Upper lobe of left lung (tissue), 6 donors: ENCODE measurements around the gene HYAL1. TPM values are rescaled to one million over a fixed set of nuclear protein-coding genes. Genes with fewer than 3 reads are reported as not detected.
A peak's percentile ranks its signal among the peaks of the same experiment; 100 is the strongest.
"Not testable (repeated sequence)": the region's sequence is repeated elsewhere in the genome, so short reads cannot be mapped to it uniquely, and the experiment has no call there.

Experiments used
- ATAC-seq, 2 donors: fragments of 200-7000 bp; cut with Tn5 transposase; one replicate each; pipeline ENCODE4 v1.9.1; 2022; ENCODE audit warnings: mild to moderate bottlenecking in 2 of 2, moderate library complexity in 2 of 2; ENCODE audit not compliant: low FRiP score in 2 of 2
- DNase-seq, 2 donors: peaks; one replicate each; pipeline ENCODE4 v3.0.0-alpha.2; 2019 to 2020
- H3K27ac ChIP-seq, 4 donors: fragments of 200-600 bp; sonication (generic); one replicate each; pipeline ENCODE4 v1.5.1; 2016 to 2019
- H3K27me3 ChIP-seq, 4 donors: fragments of 200-600 bp; sonication (generic); one replicate each; pipeline ENCODE4 v1.5.1; 2017 to 2019
- H3K36me3 ChIP-seq, 4 donors: fragments of 200-600 bp; sonication (generic); one replicate each; pipeline ENCODE4 v1.5.1; 2016 to 2019
- H3K4me1 ChIP-seq, 4 donors: fragments of 200-600 bp; sonication (generic); one replicate each; pipeline ENCODE4 v1.5.1; 2018 to 2019
- H3K4me3 ChIP-seq, 4 donors: fragments of 200-600 bp; sonication (generic); one replicate each; pipeline ENCODE4 v1.5.1; 2017 to 2019; ENCODE audit warnings: mild to moderate bottlenecking in 2 of 4, moderate library complexity in 1 of 4
- H3K9me3 ChIP-seq, 4 donors: fragments of 200-600 bp; sonication (generic); one replicate each; pipeline ENCODE4 v1.5.1; 2018 to 2019
- CTCF ChIP-seq, 6 experiments: fragments of 450-650 bp in 4 of 6; fragments of 200-600 bp in 2 of 6; sonication (generic) in 2 of 6; IDR thresholded peaks; one replicate each; pipeline ENCODE4 v1.5.1; 2016 to 2019; ENCODE audit warnings: antibody characterized with exemption in 6 of 6
- EP300 ChIP-seq, 4 donors: sonication (generic); formaldehyde crosslinking; IDR thresholded peaks; one replicate each; pipeline ENCODE4 v1.5.1; 2017; ENCODE audit warnings: antibody characterized with exemption in 4 of 4, control low read depth in 2 of 4
- POLR2A ChIP-seq, 4 donors: fragments of 450-650 bp; IDR thresholded peaks; one replicate each; pipeline ENCODE4 v1.5.1; 2016 to 2017; ENCODE audit warnings: antibody characterized with exemption in 4 of 4, mild to moderate bottlenecking in 2 of 4
- POLR2AphosphoS5 ChIP-seq, 2 donors: sonication (generic); formaldehyde crosslinking; IDR thresholded peaks; one replicate each; pipeline ENCODE4 v1.5.1; 2017; ENCODE audit warnings: antibody characterized with exemption in 2 of 2
- WGBS, 2 donors: methylation state at CpG; one replicate each; pipeline ENCODE4 v1.1.5; 2017 to 2018; 5-methylcytosine and 5-hydroxymethylcytosine counted together
- total RNA-seq, 6 donors: library from RNA; depleted of rRNA in 4 of 6; stranded (reverse); fragments of >200 nt in 4 of 6; gene quantifications; one replicate each; pipeline versions ENCODE4 v1.1.0 to v1.2.1, GENCODE V29; 2016 to 2021
- donor health status: DM: no; HTN: no; CAD: no; lungs with moderate emphysema.
- donor health status: DM: no; HTN: yes; CAD: no; lungs with severe emphysema.

The HYAL1 gene
- total RNA-seq, 6 donors from 2014 or later, result 22.0 to 99.1 (median 63.0) TPM

GRCh38 chr3:50286322-50287227, 16.8 kb downstream of the HYAL1 start:
- DNase-seq (peak in 1 of 2 donors; percentile 62), ATAC-seq (no peak)
- no peak overlapping the region for H3K4me3 ChIP-seq
- no peaks in the 10 kb centered on the region for H3K27me3 ChIP-seq
- H3K27ac ChIP-seq, result no peak overlapping the region
- peaks cover 7 to 14% (median 10%) of the 10 kb centered on the region in 4 donors for H3K4me1 ChIP-seq
- H3K36me3 ChIP-seq, result peaks cover 18 to 44% (median 39%) of the 10 kb centered on the region in 4 donors
- no peak for TF ChIP-seq POLR2A (IDR thresholded peaks at IDR 0.05)
- TF ChIP-seq CTCF (IDR thresholded peaks at IDR 0.05), result no peak
- TF ChIP-seq EP300 (IDR thresholded peaks at IDR 0.05), result no peak
- TF ChIP-seq POLR2AphosphoS5 (IDR thresholded peaks at IDR 0.05), result no peak
- H3K9me3 ChIP-seq, result no peaks in the 10 kb centered on the region
- 92 to 93% methylated on average over 6 to 28 of the region's 28 CpGs for WGBS, 2 donors

GRCh38 chr3:50284121-50284520, 19.3 kb downstream of the HYAL1 start:
- not testable (repeated sequence) for H3K27ac ChIP-seq, H3K9me3 ChIP-seq, ATAC-seq, DNase-seq, H3K4me3 ChIP-seq, H3K4me1 ChIP-seq, H3K27me3 ChIP-seq
- 89 to 91% methylated on average over 6 of the region's 6 CpGs for WGBS, 2 donors
- peaks cover 8 to 30% (median 26%) of the 10 kb centered on the region in 4 donors for H3K36me3 ChIP-seq

- H3K27ac ChIP-seq, result no peak overlapping the region
- no peak for TF ChIP-seq EP300 (IDR thresholded peaks at IDR 0.05)
- TF ChIP-seq POLR2A (IDR thresholded peaks at IDR 0.05), result no peak
- no peak for TF ChIP-seq POLR2AphosphoS5 (IDR thresholded peaks at IDR 0.05)
- TF ChIP-seq CTCF (IDR thresholded peaks at IDR 0.05), result no peak
These were observed 23.9 kb downstream of the HYAL1 start for GRCh38 chr3:50279255-50280016.

GRCh38 chr3:50278880-50279224, 24.5 kb downstream of the HYAL1 start, which contains the start of gene LSMEM2:
LSMEM2 (plus strand) TSS chr3:50279087; CDS start chr3:50279114, 27 bp downstream.
- TF ChIP-seq POLR2A (IDR thresholded peaks at IDR 0.05) (no peak), EP300 (IDR thresholded peaks at IDR 0.05) (no peak), CTCF (IDR thresholded peaks at IDR 0.05) (no peak), POLR2AphosphoS5 (IDR thresholded peaks at IDR 0.05) (no peak)
- ATAC-seq (no peak), DNase-seq (no peak)
- Histone ChIP-seq H3K4me1 (peaks cover 8 to 19% (median 10%) of the 10 kb centered on the region in 4 donors), H3K27me3 (peaks cover 0 to 13% (median 3%) of the 10 kb centered on the region in 4 donors), H3K27ac (no peak within 1 kb of the TSS), H3K9me3 (no peaks in the 10 kb centered on the region), H3K36me3 (peaks cover 0 to 28% (median 8%) of the 10 kb centered on the region in 4 donors), H3K4me3 (no peak within 1 kb of the TSS)
- WGBS, 2 donors, result 57% methylated on average over 2 of the region's 2 CpGs; no CpG with 5 or more reads in 1 of the 2 donors

More at GRCh38 chr3:50279255-50280016, 23.9 kb downstream of the HYAL1 start:
- 87 to 94% methylated on average over 6 to 8 of the region's 8 CpGs for WGBS, 2 donors
- ATAC-seq, result no peak
- peaks cover 3 to 14% (median 5%) of the 10 kb centered on the region in 4 donors for H3K4me1 ChIP-seq
- no peaks in the 10 kb centered on the region for H3K9me3 ChIP-seq
- no peak for DNase-seq
- H3K36me3 ChIP-seq, result peaks cover 0 to 28% (median 8%) of the 10 kb centered on the region in 4 donors
- H3K27me3 ChIP-seq, result peaks cover 0 to 12% (median 3%) of the 10 kb centered on the region in 4 donors
- no peak overlapping the region for H3K4me3 ChIP-seq
